Measurements from ENCODE around the gene ALOX15. TPM values are rescaled to one million over a fixed set of nuclear protein-coding genes. Genes with fewer than 3 reads are reported as not detected.

Gene ALOX15
- total and polyA plus RNA-seq, 9 of the 15 experiments (the other 6 are each of a cell fraction or from before 2014, with no cell fraction given) = not detected

- ATAC-seq = no peak
- peaks cover 6 to 71% of the 10 kb centered on the region in 2 experiments; a peak in 4 of 5 replicates for H3K27me3 ChIP-seq (ENCODE audit: control insufficient read depth in 2 of 2, insufficient read depth in 2 of 2, low read length in 2 of 2)
- POLR2A ChIA-PET = interaction anchor here (0.6 kb wide), 1 partner anchor 9 kb away, joined by 4 read pairs; no protein-coding TSS in a partner anchor
- TF ChIP-seq ZNF347 (CRISPR knock-in tag; IDR thresholded peaks at IDR 0.05; ENCODE audit: low read depth) (no peak), TEAD1 (CRISPR knock-in tag; IDR thresholded peaks at IDR 0.05) (no peak), REST (IDR thresholded peaks at IDR 0.05; ENCODE audit: borderline replicate concordance) (no peak), REST (CRISPR knock-in tag; IDR thresholded peaks at IDR 0.05; ENCODE audit: low read depth) (no peak), ZNF280B (CRISPR knock-in tag; IDR thresholded peaks at IDR 0.05) (no peak), TSHZ1 (CRISPR knock-in tag; IDR thresholded peaks at IDR 0.05) (no peak), SNIP1 (IDR thresholded peaks at IDR 0.05; ENCODE audit: low read depth) (no peak), TEAD4 (IDR thresholded peaks at IDR 0.05; ENCODE audit: low read length) (no peak), TEAD4 (CRISPR knock-in tag; IDR thresholded peaks at IDR 0.05; ENCODE audit: borderline replicate concordance) (no peak), SNAPC5 (CRISPR knock-in tag; IDR thresholded peaks at IDR 0.05) (no peak)
These were observed 58.8 kb downstream of the ALOX15 start for GRCh38 chr17:4582691-4583090.

More at GRCh38 chr17:4582691-4583090, 58.8 kb downstream of the ALOX15 start:
- CTCF ChIA-PET (ENCODE audit: low intra/inter-chr PET ratio) = no interaction called here
- Histone ChIP-seq H3K9me3 (replicated peaks; ENCODE audit: control insufficient read depth, insufficient read depth, low read depth, low read length) (no peaks in the 10 kb centered on the region), H3K36me3 (ENCODE audit: control insufficient read depth, insufficient read depth, low read length) (no peaks in the 10 kb centered on the region), H3K9me1 (ENCODE audit: control insufficient read depth, insufficient read depth, low read length) (no peaks in the 10 kb centered on the region), H4K20me1 (replicated peaks; ENCODE audit: control insufficient read depth, insufficient read depth, low read length) (peaks cover 3% of the 10 kb centered on the region; the same call in 1 of the 2 replicates), H3K27ac (ENCODE audit: extremely low read depth, low read depth, low read length) (no peak overlapping the region), H3K4me1 (replicated peaks in 1 of 2; ENCODE audit: control insufficient read depth in 2 of 2, insufficient read depth in 2 of 2, low read length in 2 of 2) (peaks cover 3 to 17% of the 10 kb centered on the region in 2 experiments; a peak in 4 of 5 replicates), H3K79me2 (ENCODE audit: control insufficient read depth, insufficient read depth, low read length) (no peaks in the 10 kb centered on the region), H3K4me3 (no peak overlapping the region), H2AFZ (ENCODE audit: low read depth, low read length) (no peak overlapping the region), H3K4me2 (ENCODE audit: insufficient read depth, low read length) (no peak overlapping the region), H3K9ac (ENCODE audit: insufficient read depth in 1 of 2, low read depth in 2 of 2, low read length in 2 of 2) (no peak overlapping the region)
- no TSS peak for BruUV-seq (replicated peaks)
- no peak for DNase-seq (ENCODE audit: extremely low read depth in 1 of 4, low spot score in 3 of 4)
- in situ Hi-C loops (cut with MboI) = no loop called here
- FAIRE-seq = no peak
- 3% methylated on average over 5 of the region's 8 CpGs for WGBS (ENCODE audit: insufficient coverage, low coverage, missing lambda C conversion rate)
- intact Hi-C loops (cut with micrococcal nuclease) = no loop called here

All from K562 (cell line).